HG02852 (cell line): ENCODE data around the gene GNG14.
"Not testable (repeated sequence)": the region's sequence is repeated elsewhere in the genome, so short reads cannot be mapped to it uniquely, and the experiment has no call there.

ENCODE experiments used
- ATAC-seq: cut with Tn5 transposase; IDR thresholded peaks from one replicate; pipeline ENCODE4 v1.9.1; 2021; ENCODE audit warnings: mild to moderate bottlenecking, moderate library complexity; ENCODE audit not compliant: unreplicated experiment

GNG14 gene

DNA sequence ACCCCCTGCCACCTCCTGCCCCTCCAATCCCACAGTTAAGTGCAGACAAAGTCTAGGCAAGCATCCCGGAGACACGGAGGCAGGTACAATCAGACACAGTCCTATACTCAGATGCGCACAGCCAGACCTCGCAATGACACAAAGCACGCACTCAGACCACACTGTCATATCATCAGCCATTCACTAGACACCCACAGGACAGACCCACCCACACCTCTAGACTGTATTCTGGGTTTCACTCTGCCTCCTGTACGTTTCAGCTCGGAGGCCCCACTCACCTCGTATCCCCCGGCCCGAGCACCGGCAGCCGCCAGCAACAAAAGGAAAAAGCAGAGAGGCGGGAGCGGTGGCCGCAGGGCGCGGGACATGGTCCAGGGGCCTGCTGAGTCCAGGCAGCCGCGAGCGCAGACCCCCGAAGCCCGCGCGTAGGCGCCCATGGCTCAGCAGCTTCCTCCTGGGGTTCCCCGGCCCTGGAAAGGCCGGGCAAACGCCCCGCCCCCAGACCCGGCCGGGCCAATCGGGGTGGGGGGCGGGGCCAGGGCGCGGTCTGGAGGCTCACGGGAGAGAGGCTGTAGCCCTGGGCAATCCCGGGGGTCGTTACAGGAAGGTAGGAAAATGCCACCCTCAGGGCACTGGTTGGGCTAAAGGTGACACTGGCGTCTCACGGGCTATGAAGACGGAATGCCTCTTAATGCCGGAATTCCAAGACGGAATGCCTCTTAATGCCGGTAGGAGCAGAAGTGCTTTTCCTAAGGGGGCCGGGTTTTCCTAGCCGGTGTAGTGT, 21.3 kb upstream of the GNG14 start, which contains the start of the genes MAN2B1 and WDR83:
Gene MAN2B1, minus strand, starts transcription at position 478 of the 784 bp plus-strand sequence. Its CDS starts 41 bp downstream, at position 437.
Gene WDR83, plus strand, starts transcription at position 543 of the 784 bp plus-strand sequence. CDS start 2,984 bp downstream, outside the sequence.
- ATAC-seq, result peak; percentile 42

DNA sequence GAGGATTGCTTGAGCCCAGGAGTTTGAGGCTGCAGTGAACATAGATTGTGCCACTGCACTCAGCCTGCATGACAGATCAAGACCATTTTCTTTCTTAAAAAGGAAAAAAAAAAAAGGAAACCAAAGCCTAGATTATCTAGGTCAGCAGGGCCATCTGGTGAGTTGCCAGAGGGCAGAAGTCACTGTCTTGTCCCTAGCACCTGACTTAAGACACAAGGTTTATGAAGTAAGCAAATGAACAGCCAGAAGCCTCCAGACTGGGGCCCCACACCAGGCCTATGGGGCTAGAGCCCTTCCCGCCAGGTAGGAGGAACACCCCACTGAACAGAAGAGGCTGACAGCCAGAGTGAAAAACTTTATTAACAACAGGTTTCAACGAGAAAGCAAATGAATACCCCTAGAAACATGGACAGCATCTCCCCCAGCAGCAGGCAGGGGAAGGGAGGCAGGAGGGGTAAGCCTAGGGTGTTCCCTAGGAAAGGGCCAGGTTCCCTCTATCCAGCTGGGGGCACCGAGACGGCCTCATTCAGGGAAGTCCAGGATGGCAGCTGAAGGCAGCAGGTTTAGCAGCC, 20.0 kb upstream of the GNG14 start:
- ATAC-seq, result no peak

DNA sequence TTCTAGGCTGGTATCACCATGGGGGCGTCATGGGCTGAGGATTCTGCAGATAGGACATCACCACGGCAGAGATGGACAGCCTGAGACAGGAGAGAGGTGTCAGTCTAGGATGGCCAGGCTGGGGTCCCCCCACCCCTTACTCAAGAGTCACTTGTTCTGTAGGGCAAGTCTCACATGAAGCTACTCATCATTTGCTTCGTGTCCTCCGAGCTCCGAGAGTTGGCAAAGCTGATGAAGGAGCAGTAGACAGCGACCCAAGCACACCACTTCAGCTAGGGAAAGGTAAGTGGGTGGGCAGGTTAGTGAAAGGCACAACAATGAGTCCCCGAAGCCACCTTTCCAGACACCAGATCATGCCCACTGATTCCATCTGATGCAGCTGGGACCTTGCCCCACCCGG, 19.5 kb upstream of the GNG14 start:
- ATAC-seq, result no peak

DNA sequence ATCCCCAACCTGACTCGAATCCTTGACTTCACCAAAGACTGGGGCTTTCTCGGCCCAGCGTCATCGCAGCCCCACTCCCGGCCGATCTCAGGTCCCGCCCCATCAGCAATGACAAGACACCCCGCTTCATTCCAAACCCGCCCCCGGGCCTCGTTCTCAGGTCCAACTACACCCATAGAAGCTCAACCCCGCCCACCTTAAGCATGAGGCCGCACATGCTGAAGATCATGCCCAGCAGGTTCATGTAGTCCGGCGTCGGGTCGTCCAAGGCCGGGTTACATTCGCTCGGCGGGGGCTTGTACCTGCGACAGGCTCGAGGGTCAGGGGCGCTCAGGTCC, 18.9 kb upstream of the GNG14 start:
- ATAC-seq, result no peak

DNA sequence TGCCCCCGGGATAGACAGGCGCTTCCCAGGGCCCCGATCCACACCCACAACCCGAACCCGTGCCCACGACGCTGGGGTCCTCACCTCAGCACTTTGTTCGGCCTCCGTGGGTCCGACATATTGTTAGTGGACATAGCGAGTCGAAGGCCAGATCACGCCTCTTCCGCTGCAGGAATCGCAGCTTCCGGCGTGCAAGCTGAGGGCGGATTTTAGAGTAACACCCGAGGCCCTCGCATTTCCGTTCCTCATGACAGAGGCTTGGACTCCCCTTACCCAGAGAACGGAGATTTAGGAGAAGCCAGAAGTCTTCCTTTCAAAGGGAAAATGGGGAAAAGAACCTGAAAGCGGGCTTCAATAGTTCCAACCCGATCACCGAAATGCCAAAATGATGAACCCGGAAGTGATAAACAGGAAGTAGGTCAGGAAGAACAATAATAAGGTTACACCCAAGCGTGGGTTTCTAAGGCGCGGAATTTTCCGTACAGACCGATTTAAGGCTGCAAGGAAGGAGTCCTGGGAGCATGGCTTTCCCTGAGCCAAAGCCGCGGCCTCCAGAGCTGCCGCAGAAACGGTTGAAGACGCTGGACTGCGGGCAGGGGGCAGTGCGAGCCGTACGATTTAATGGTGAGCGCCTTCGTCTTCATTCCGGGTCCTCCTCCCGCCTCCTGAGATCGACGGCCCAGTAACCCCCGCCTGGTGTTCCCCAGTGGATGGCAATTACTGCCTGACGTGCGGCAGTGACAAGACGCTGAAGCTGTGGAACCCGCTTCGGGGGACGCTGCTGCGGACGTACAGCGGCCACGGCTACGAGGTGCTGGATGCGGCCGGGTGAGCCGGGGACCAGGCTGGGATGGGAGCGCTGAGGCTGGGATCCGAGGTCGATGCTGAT, 18.3 kb upstream of the GNG14 start:
- no peak for ATAC-seq

DNA sequence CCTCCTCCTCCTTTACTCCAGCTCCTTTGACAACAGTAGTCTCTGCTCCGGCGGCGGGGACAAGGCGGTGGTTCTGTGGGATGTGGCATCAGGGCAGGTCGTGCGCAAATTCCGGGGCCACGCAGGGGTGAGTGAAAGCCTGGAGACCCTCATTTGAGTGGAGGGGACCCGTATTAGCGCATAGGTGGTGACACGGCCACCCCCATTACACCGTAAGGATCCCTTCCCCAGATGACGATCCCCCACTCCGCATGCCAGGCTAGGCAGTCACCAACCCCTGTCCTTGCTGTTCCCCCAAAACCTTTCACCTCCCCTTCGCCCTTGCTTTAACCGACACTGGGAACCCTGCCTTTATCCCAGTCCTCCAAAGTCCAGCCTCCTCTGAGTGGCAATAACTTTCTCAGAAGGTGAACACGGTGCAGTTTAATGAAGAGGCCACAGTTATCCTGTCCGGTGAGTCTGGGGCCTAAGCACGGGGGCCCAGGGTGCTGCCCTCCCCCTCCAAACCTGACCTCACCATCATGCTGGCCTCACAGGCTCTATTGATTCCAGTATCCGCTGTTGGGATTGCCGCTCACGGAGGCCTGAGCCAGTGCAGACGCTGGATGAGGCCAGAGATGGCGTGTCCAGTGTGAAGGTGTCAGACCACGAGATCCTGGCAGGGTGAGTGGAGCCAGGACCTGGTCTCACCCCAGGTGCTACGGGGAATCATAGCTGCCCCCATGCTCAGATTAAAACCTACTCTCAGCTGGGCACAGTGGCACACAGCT, 17.5 kb upstream of the GNG14 start:
- ATAC-seq, result no peak

DNA sequence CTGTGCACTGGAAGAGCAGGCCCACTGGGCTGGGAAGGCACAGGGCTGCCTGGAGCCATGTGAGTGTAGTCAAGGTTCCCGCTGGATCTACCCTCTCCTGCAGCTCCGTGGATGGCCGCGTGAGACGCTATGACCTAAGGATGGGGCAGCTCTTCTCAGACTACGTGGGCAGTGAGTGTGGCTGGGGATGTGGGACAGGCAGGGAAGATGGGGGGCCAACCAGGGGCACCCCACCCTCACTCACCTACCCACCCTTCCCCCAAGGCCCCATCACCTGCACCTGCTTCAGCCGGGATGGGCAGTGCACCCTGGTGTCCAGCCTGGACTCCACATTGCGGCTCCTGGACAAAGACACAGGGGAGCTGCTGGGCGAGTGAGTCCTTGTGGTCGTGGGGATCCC, 15.1 kb upstream of the GNG14 start:
- ATAC-seq, result no peak

DNA sequence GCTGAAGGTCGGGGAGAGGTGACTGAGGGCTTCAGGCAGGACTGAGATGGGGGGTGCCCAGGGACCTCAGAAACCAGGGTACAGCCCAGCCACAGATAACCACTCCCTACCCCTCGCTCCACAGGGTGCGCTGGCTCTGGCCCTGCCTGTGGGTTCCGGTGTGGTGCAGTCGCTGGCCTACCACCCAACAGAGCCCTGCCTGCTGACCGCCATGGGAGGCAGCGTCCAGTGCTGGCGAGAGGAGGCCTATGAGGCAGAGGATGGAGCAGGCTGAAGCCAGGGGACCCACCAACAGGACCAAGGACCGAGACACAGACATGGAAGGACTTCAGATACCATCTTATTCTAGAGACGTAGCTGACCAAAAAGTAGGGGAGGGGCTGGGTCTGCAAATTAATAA, 12.4 kb upstream of the GNG14 start:
- ATAC-seq, result no peak

DNA sequence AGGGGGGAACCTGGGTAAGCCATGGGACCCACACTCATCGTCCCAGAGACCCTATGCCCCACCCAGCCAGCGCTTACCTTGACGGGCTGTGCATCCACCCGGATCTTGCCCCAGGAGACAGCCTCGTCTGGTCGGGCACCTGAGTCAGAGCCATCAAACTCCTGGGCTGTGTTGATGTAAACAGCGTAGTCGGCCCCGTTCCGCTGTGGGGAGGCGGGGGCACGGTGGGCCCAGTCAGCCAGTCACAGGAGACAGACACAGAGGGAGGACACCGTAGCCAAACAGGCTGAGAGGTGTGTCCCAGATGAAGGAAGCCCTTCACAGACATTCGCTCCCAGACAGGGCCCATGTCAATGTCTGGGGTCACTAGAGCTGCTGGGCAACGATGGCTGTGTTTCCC, 11.9 kb upstream of the GNG14 start:
- ATAC-seq, result no peak

DNA sequence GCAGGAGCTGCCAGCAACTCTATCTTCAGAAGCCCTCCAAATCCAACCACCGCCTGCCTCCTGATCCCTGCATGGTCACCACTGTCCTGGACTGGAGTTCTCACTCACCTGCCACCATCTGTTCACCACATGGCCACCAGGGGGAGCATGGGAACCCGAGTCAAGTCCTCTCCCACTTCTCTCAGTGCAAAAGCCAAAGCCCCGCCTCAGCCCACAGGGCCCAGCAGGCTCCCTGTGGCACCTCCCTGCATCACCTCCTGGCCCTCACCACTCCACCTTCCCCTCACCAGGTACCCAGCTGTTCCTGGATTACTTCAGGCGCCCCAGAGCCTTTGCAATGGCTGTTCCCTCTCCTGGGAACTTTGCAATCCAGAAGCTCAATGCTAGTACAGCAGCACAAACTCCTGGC, 11.4 kb upstream of the GNG14 start:
- no peak for ATAC-seq

DNA sequence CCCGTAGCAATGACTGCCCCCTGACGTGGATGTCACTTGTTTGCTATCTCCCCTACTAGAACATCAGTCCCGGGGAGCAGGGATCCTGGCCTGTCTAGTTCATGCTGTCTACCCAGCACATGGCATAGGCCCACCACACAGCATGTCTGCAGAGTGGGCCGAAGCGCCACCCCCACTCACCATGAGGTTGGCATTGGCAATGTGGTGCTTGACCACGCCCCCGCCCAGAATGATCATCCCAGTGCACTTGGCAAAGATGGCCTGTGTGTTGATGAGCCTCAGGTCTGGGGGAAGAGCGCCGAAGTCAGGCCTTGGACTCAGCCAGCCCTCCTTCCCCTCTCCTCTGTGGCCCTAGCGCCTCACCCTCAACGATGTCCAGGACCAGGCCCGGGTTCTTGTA, 10.9 kb upstream of the GNG14 start:
- no peak for ATAC-seq

DNA sequence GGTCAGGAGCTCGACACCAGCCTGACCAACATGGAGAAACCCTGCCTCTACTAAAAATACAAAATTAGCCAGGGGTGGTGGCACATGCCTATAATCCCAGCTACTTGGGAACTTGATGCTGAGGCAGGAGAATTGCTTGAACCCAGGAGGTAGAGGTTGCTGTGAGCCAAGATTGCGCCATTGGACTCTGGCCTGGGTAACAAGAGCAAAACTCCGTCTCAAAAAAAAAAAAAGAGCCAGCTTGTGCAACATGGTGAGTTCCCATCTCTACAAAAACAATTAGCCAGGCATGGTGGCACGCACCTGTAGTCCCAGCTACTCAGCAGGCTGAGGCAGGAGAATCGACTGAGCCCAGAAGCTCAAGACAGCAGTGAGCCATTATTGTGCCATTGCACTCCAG, 9.8 kb upstream of the GNG14 start:
- ATAC-seq, result not testable (repeated sequence)

DNA sequence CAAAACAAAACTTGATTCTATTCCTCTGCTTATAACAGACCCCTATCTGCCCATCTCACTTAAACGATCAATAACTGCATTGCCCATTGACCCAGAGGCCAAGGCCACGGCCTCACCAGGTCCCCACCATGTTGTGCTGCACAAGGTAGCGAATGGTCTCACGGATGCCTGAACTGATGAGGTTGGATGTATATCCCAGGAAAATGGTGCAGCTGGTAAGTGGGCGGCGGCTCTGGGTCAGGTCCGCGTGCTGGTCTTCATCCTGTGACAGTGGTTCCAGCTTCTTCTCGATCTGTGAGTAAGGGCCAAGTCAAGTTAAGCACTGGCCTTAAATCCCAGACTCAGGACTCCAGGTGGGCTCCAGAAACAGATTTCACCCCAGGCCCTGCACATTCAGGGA, 7.8 kb upstream of the GNG14 start:
- ATAC-seq, result no peak

DNA sequence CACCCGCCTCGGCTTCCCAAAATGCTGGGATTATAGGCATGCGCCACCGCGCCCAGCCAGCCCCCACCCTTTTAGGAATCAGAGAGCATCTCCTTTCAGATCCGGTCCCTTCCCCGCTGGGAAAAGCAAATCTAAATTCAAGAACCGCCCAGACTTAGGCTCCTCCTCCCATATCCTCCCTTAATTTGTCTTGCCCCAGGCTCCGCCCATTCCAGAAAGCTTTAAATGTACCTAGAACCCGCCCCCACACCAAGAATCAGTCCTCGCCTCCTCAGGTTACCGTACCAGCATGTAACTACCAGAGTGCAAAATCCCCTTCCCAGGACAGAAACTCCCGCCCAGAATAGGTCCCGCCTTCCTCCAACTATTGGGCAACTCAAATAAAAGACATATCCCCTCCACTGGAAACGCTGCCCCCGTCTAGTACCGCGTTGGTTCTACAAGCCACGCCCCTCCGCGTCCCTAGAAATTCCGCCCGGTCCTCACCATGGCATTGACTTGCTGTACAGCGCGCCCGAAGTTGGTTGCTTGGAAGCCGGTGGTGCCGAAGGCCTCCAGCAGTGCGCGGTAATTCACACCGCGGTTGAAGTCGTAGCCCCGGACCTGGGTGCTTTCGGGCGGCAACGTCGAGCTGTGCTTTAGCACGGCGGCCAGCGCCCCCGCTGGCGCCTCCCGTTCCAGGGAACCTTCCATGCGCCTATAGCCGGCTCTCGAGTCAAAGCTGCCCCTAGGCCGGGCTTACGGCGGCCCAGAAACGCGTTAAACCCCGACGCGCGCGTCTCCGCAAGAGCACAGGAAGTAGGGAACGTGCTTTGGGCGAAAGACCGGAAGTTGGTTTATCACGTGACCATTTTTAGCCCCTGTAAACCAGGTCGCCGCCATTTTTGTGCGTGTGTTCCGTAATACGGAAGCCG, 6.5 kb upstream of the GNG14 start, which contains the start of gene DHPS:
Gene DHPS, minus strand, starts transcription at position 807 of the 914 bp plus-strand sequence. Its CDS starts 114 bp downstream, at position 693.
- ATAC-seq, result peak; percentile 65

DNA sequence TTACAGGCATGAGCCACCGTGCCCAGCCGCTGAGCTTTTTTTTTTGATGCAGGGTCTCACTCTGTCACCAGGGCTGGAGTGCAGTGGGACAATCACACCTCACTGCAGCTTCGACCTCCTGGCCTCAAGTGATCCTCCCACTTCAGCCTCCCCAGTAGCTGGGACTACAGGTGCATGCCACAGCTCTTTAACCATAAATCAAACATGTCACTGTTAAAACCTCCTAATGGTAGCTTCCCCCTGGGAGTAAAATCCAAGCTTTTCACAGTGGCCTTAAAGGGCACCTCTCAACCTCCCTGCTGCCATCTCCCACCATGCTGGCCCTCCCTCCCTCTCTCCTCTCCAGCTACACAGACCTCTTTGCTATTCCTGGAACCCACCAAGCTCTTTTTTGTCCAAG, 2.0 kb upstream of the GNG14 start:
- no peak for ATAC-seq

DNA sequence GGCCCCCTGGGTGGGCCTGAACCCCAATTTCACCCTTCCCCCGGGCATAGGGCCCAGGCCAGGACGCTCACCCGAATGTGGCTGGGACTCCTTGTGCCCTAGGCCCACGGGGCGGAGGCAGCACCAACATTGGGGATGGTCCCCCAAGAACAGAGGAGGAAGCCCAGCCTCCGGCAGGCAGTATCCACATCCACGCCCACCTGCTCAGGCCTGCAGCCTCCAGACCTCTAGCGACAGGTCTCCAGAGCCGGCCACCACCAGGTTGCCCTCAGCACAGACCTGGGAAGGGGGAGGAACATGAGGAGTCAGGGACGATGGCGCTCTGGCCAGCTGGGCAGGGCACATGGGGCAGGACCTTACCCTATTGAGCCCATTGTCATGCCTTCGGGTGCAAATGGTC, 1.2 kb downstream of the GNG14 start:
- ATAC-seq, result no peak

DNA sequence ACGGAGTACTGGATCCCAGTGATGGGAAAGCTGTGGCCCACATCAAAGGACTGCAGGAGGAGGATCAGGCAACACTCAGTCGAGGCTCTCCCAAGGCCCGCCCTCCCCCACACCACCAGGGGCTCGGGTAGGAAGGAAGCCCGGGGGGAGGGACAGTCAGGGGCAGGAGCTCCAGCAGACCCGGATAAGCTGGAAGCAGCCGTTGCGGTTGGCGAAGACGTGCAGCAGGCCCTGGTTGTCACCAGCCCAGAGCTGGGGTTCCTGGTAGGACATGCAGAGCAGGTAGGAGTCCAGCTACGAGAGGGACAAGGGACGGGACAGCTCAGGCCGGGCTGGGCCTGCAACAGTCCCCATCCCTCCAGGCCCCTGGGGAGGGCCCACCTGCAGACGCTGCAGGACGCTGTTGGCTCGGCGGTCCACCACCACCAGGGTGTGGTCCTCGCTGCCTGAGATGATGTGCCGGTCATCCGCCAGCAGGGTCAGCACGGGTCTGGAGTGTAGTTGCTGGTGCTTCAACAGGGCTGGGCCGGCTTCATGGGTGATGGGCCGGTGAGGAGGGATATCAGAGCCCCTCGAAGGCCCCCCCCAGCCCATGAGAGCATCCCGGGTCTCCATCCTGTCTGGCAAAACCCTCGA, 1.9 kb downstream of the GNG14 start:
- no peak for ATAC-seq

DNA sequence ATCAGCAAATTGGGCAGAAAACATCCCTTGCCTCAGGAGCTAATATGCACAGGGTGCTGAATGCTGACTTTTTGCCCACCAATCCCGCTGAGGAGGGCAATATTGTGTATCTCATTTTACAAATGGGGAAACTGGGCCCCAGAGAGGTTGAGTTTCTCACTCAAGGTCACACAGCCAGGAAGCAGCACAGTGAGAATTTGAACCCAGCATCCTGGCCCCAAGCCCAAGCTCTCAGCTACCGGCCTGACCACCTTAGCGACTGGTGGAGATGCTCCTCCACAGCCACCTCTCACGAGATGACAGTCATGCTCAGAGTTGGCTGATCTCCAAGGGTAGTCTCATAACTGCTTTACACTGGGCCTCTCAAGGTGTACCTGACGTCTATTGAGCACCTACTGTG, 5.2 kb downstream of the GNG14 start:
- no peak for ATAC-seq

DNA sequence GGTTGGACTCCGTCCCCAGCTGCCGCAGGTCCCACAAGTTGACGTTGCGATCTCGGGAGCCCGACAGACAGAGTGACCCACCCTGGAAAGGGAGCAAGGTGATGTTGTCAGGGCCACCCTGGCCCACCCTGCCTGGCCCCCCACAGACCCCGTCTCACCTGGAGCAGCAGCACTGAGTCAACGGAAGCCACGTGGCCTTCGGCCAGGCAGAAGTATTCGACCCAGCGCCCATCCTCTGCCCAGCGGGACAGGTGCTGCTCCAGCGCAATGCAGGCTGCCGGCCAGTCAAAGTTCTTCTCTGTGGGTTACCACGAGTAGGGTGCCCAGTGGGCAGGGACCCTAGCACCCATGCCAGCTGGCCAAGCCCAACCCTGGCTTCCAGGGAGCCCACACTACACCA, 6.8 kb downstream of the GNG14 start:
- ATAC-seq, result no peak
